Stimulated activated CD8-positive, alpha-beta memory T cell treated with anti-CD3 and anti-CD28 coated beads, Interleukin-2, amount 100 ng/mL, for 48 hours (primary cell): ENCODE data around the gene SLC25A24.
"Not testable (repeated sequence)": the region's sequence is repeated elsewhere in the genome, so short reads cannot be mapped to it uniquely, and the experiment has no call there.

Source experiments
- DNase-seq, 2 donors: peaks; one replicate each; pipeline ENCODE4 v3.0.0-alpha.2; 2020; ENCODE audit warnings: low read depth in 2 of 2

SLC25A24 gene

DNA sequence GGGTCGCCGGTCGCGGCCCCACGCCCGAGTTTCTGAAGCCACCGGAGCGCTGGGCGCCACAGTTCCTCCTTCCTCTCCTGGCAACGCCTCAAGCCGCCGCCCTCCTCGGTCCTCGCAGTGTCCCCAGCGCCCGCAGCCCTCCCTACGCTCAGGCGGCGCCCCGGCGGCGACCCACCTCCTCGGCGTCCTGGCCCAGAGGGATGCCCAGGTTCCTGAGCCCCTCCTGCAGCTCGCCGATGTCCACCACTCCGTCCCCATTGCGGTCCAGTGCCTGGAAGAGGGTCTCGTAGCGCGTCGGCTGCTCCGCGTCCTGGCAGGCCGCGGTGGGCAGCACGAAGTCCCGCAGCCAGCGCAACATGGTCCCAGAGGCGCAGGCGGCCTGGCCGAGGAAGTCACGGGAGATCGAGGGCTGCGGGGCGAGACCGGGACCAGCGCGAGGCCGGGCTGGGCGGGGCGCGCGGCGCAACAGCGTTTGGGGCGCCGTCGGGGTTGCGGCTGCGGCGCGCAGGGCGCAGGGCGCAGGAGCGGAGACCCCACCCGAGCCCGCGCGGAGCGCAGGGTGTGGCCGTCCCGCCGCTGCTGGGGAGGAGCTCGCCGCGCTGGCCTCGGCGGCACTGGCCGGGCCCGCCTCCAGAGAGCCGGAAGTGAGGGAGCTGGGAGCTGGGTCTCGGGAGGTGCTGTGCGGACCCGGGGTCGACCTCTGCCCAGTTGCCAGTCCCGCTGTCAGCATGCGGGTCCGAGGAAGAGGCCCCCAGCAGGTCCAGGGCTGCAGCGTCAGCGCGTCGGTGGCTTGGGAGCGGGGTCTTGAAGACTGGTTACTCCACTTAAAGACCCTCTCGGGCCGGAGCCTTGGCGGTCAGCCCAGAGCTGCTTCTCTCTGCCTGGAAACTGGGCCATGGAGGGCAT is at the start of gene SLC25A24:
SLC25A24 (minus strand) TSS at position 563 of the 906 bp plus-strand sequence; CDS start at position 358, 205 bp downstream.
- peak; percentile 61 to 65 for DNase-seq

- DNase-seq = not testable (repeated sequence)
Measured at GRCh38 chr1:108243976-108244375, 43.8 kb upstream of the SLC25A24 start, which contains the start of gene NBPF4. NBPF4 (minus strand) TSS chr1:108244076; CDS start chr1:108243761, 315 bp downstream.

DNA sequence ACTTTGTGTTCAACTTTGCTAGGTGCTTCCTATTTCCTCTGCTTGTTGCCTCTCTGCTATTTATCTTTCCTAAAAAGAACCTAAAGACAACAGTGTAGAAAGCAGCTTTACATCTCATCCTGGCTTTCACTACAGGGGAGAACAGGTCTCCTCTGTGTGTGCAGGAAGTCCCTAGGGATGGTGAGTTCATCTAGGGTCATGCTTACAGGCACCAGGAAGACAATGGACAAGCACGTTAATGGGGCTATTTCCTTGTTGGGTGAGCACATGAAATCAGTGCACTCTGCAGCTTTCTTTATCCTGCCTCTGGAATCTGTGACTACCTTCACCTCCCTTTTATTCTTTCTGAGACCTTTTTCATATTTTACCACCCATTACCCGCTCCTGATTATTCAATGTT is 39.3 kb upstream of the SLC25A24 start:
- DNase-seq = not testable (repeated sequence)

GRCh38 chr1:108235308-108235707 is 35.2 kb upstream of the SLC25A24 start:
- not testable (repeated sequence) for DNase-seq

- not testable (repeated sequence) for DNase-seq
Measured at GRCh38 chr1:108232183-108232582, 32.0 kb upstream of the SLC25A24 start.

- DNase-seq = not testable (repeated sequence)
Measured at GRCh38 chr1:108229976-108230375, 29.8 kb upstream of the SLC25A24 start.

- not testable (repeated sequence) for DNase-seq
Measured at GRCh38 chr1:108227772-108228171, 27.6 kb upstream of the SLC25A24 start.

- DNase-seq = not testable (repeated sequence)
Measured at GRCh38 chr1:108226855-108227254, 26.7 kb upstream of the SLC25A24 start.

DNA sequence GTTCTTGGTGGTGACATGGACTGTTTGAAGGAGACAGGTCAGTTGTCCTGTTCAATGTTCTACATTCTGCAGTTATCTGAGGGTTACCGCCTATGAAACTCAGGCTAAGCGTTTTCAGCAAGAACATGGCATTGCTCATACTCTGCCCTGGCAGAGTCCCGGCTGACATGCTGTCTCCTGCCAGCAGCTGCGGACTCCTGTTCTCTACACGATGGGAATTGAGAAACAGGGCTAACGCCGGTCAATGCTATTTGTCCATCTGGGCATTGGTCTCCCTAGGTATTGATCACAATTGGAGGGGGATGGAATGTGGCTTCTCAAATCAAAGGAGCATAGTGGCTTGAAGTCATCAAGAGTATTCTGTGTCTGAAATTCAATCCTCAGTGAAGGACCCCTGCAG is 23.1 kb upstream of the SLC25A24 start:
- not testable (repeated sequence) for DNase-seq

GRCh38 chr1:108217515-108218174 is 17.5 kb upstream of the SLC25A24 start:
- not testable (repeated sequence) for DNase-seq

GRCh38 chr1:108217007-108217406 is 16.9 kb upstream of the SLC25A24 start:
- DNase-seq = not testable (repeated sequence)

GRCh38 chr1:108216028-108216890 is 16.1 kb upstream of the SLC25A24 start:
- DNase-seq = not testable (repeated sequence)

DNA sequence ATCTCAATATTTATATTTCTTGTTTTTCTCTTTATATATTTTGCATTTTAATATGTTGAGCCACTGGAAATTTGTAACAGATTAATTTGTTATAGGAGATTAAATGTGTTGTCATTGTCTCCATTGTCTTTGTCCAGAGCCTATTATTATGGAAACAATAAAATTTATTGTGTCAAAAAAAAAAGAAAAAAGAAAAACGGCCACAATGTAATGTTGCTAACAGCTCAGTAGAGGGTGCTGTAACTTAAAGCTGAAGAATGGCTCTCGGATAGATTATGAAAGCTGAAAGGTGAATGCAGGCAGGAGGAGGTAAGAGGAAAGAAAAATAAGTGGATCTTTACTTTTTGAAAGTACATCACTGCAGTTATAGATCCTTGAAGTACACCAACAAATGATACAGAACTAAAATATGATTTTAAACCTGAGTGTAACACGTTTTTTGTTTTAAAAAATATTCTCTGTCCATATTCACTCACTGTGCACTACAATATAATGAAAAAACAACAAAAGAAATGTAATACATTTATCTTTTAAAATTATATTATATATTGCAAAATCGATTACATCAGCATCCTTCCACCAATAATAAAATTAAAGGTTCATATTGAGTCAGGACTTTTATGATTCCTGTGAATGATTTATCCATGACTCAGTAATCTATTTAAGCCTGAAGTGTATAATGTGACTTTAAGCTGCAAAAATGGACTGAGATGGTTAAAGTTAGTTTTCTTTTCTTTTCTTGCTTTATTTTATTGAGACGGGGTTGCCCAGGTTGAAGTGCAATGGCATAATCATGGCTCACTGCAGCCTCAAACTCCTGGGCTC is 14.7 kb upstream of the SLC25A24 start:
- not testable (repeated sequence) for DNase-seq

GRCh38 chr1:108211014-108211413 is 10.9 kb upstream of the SLC25A24 start:
- DNase-seq = no peak

DNA sequence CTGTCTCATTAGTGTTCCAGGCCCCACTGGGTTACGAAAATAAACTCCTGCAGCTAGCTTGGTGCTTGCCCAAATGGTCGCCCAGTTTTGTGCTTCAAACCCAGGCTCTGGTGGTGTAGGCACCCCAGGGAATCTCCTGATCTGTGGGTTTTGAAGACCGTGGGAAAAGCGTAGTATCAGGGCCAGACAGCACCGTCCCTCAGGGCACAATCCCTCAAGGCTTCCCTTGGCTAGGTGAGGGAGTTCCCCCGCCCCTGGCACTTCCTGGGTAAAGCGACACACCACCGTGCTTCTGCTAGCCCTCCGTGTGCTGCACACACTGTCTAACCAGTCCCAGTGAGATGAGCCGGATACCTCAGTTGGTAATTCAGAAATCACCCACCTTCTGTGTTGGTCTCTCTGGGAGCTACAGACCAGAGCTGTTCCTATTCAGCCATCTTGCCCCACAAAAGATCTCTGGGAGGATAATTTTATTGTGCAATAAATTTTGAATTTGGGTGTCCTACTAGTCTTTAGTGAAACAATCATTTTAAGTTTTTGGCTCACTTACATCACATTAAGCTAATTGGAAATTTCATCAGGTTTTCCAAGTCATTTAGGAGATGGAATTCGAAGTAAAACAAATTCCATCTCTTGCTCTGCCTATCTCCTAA is 9.4 kb upstream of the SLC25A24 start:
- DNase-seq = no peak

DNA sequence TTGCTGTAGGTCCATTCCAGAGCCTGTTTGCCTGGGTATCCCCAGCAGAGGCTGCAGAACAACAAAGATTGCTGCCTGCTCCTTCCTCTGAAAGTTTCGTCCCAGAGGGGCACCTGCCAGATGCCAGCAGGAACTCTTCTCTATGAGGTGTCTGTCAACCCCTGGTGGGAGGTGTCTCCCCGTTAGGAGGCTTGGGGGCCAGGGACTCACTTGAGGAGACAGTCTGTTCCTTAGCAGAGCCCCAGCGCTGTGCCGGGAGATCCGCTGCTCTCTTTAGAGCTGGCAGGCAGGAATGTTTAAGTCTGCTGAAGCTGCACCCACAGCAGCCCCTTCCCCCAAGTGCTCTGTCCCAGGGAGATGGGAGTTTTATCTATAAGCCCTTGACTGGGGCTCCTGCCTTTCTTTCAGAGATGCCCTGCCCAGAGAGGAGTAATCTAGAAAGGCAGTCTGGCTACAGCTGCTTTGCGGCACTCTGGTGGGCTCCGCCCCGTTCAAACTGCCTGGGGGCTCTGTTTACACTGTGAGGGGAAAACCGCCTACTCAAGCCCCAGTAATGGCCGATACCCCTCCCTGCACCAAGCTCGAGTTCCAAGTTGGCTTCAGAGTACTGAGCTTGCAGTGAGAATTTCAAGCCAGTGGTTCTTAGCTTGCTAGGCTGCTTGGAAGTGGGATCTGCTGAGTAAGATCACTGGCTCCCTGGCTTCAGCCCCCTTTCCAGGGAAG is 8.7 kb upstream of the SLC25A24 start:
- no peak for DNase-seq

DNA sequence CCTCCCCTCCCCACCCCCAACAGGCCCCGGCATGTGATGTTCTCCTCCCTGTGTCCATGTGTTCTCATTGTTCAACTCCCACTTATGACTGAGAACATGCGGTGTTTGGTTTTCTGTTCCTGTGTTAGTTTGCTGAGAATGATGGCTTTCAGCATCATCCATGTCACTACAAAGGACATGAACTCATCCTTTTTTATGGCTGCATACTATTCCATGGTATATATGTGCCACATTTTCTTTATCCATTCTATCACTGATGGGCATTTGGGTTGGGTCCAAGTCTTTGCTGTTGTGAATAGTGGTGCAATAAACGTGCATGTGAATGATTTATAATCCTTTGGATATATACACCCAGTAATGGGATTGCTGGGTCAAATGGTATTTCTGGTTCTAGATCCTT is 3.4 kb upstream of the SLC25A24 start:
- DNase-seq = not testable (repeated sequence)

DNA sequence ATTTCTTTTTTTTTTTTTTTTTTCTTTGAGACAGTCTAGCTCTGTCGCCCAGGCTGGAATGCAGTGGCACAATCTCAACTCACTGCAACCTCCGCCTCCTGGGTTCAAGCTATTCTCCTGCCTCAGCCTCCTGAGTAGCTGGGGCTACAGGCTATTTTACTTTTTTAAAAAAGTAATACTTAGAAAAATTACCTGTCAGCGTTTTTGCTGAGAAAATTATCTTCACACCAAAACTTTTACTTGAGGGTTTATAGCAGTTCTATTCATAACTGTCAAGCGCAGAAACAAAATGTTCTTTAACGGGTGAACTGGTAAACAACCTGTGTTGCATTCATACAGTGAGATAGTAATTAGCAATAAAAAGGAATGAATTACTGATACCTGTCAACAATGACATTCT is 1.5 kb upstream of the SLC25A24 start:
- no peak for DNase-seq

DNA sequence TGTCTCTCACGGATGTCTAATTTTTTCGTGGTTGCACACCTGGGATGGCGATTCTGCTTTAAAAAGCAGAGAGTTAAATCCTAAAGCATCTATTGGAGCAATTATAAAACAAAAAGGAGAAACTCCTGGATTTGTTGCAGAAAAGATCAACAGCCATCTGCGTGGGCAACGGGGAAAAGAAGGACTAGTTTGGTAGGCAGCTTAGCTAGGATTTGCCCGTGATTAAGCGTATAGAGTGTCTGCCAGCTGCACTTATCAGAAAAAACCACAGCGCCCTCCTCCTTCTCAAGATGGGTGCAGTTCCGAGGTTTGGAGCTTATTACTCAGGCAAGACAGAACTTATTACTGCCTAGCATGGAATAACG is 526 bp upstream of the SLC25A24 start:
- DNase-seq = peak in 1 of 2 donors; percentile 10
